HG03571 (cell line): ENCODE results near the gene GIGYF1.

Experiments used
- ATAC-seq: cut with Tn5 transposase; IDR thresholded peaks from one replicate; pipeline ENCODE4 v1.9.1; 2021; ENCODE audit not compliant: unreplicated experiment

The GIGYF1 gene

DNA sequence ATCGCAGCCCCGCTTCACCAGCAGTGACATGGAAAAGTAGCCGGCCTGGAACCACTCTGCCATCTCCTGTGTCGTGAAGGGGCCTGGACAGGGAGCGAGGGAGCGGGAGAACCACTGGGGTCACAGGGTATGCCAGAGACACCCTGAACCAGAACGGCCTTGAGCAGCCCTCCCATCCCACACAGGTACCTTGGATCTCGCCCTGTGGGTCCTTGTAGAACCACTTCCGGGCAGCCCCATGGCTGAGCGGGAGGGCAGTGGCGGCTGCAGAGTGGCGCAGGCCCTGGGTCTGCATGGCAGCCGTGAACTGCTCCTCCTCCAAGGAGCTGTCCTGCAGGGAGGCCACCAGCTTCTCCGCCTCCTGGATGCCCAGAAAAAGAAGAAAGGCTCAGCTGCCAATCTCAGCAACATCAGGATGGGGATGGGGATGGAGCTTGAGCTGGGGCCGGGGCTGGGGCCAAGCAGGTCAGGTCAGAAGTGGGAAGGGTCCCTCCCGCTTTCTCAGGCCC, 9.5 kb downstream of the GIGYF1 start:
- no peak for ATAC-seq

- ATAC-seq: no peak
Measured at GRCh38 chr7:100683659-100684533, 10.2 kb downstream of the GIGYF1 start.

- no peak for ATAC-seq
Measured at GRCh38 chr7:100682991-100683658, 10.9 kb downstream of the GIGYF1 start.

DNA sequence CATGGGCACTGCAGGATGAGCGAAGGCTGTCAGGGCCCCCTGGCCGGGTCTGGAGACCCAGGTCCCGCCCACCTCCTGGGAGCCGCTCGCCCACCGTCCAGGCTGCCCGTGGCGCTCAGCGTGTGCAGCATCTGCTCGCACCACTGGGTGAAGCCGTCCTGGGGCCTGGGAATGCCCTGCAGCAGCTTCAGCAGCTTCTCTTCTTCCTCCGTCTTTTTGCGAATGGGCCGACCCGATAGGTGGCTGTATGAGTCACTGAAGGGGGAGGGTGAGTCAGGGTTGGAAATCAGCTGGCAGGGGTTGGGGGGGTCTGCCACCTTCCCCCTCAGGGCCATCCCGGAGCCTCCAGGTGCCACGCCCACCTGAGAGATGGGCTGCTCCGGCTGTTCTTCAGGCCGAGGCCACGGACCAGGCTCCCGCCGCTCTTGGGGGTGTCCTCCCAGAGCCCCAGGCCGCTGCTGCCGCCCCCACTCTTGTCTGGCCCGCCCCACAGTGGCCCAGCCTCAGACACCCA, 11.8 kb downstream of the GIGYF1 start:
- no peak for ATAC-seq

DNA sequence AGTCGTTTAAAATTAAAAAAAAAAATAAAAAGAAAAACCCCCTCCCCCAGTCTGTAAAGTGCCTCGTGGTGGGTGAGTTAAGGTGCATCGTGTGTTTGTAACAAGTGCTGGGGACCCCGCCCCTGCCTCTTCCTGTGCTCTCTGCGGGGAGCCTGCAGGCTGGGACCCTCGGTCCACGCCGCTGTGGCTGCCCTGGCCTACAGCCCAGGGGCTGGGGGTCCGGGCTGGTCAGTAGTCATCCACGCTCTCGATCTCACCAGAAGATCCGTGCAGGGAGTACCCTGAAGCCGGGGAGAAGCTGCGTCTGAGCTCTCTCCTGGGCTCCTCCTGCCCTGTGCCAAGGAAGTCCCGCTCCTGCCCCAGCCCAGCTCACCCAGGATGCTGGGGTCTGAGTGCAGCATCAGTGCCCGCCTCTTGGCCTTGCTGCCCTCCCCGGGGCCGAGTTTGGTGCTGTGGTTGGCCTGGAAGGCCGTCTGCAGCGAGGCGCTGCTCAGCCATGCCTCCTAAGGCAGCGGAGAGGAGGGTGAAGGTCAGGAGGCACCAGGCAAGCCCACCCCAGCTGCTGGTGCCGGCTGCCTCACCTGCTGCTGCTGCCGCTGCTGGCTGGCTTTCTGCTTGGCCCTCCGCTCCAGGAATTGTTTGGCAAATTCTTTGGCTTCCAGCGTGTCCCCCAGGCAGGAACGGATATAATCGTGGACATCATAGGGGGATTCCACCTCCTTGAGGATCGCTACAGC, 12.4 kb downstream of the GIGYF1 start:
- no peak for ATAC-seq

DNA sequence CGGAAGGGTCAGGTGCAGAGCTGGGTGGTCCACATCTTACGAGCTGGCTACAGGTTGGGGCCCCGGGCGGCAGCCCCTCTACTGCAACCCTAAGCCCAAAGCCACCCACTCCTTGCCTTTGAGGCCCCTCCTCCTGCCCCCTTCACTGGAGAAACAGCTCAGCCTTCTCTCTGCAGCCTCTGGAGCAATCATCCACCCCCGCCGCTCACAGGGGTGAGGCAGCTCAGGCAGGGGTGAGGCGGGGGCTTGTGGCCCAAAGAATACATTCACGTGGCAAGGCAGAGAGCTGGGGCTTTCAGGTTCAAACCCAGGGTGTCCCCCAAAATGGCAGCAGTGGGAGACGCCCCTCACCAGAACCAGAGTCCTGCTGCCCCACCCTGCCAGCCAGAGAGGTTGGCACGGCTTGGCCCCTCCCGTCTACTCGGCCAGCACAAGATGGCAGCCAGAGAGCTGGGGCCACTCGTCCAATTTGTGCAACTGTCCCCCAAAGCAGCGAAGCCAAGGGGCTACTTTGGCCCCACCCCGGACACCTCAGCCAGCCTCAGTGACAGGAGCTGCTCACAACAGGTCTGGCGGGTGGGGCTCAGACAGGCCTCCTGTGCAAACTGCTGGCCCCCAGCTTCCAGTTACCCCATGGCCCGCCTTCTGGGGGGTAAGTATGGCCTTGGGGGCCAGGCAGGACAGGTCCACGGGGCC, 13.3 kb downstream of the GIGYF1 start:
- no peak for ATAC-seq

- no peak for ATAC-seq
Measured at GRCh38 chr7:100679927-100680575, 14.0 kb downstream of the GIGYF1 start.

GRCh38 chr7:100679129-100679926, 14.7 kb downstream of the GIGYF1 start:
- ATAC-seq: no peak

GRCh38 chr7:100678291-100678984, 15.6 kb downstream of the GIGYF1 start:
- ATAC-seq: no peak

- no peak for ATAC-seq
Measured at GRCh38 chr7:100677308-100678267, 16.5 kb downstream of the GIGYF1 start.

- no peak for ATAC-seq
Measured at GRCh38 chr7:100676501-100677306, 17.3 kb downstream of the GIGYF1 start.

- no peak for ATAC-seq
Measured at GRCh38 chr7:100675581-100676350, 18.3 kb downstream of the GIGYF1 start.

- no peak for ATAC-seq
Measured at GRCh38 chr7:100675105-100675451, 19.0 kb downstream of the GIGYF1 start.

- ATAC-seq: no peak
Measured at GRCh38 chr7:100674411-100675104, 19.5 kb downstream of the GIGYF1 start.

GRCh38 chr7:100673942-100674410, 20.1 kb downstream of the GIGYF1 start:
- ATAC-seq: no peak
